HS-5 (cell line): ENCODE results near the gene ZNF189.

ENCODE experiments used
- DNase-seq: peaks from one replicate; pipeline ENCODE4 v3.0.0-alpha.2; 2012; ENCODE audit warnings: low read depth

Gene ZNF189

DNA sequence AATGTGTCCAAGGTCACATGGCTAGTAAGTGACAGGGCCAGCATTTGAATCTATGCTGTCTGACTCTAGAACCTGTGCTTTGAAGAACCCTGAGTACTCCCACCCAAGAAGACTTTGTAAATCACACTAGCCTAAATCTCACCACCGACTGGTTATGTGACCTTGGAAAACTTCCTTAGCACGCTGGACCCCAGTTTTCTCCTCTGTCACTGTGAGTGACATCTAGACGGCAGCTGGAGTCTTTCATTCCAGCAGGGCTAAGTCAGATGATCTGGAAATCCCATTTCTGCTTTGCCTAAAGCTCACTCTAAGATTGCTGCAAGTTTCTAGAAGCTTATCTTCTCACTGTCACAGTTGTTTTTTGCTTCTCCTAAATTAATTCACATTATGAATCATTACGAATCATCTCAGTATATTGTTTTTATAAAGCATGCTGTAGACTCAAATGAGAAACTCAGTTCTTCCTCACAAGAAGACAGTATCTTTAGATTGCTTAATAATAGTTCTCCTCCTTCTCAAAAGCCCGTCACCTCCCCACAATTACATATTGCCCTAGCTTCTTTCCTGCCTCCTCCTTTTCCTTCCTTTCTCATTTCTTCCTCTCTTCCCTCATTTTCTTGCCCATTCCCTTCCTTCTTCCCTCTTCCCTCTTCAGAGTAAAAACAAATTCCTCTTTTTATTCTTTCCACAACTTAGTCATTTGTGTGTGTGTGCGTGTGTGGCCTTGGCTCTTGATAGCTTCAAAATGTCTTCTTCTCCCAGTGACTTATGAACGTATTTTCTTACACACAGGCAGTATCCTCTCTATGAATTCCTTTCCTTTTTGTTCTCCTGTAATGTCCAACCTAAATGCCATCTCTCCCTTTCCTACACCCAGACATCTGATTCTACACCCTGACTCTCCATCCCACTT is 20.1 kb downstream of the ZNF189 start:
- DNase-seq, result peak; percentile 5

DNA sequence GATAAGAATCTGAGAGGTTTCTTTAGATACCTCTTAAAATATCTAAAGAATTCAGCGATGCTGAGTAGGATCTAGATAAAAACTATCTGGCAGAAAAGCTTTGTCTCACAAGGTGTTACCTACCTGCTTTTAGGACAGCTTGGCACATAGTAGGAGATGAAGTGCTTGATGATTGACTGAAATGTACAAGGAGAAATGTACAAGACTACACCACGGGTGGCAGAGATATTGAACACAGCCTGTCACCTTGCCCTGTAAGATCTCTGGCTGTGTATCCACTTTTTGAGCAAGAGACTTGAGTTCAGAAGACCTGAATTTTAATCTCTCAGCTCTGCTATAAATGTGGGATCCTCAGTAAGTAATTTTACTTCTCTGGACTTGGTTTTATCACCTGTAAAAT is 21.2 kb downstream of the ZNF189 start:
- no peak for DNase-seq

DNA sequence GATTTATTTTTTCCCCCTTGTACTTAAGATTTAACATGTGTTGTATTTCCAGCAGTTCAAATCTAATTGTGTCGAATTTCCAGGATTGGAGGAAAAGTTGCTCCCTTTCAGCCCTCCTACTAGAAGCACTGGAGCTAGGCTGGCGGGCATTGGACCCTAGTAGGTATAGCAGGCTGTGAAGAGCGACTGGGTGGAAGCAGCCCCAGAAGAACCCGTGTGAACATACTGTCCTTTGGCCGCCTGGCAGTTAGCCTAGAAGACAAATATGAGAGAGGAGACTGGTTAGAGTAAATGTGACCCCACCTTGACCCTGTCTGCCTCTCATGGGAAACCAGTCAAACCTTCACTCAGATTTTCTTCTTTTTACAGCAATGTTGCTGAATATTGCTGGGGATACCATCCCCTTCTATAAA is 23.0 kb downstream of the ZNF189 start:
- DNase-seq, result no peak

DNA sequence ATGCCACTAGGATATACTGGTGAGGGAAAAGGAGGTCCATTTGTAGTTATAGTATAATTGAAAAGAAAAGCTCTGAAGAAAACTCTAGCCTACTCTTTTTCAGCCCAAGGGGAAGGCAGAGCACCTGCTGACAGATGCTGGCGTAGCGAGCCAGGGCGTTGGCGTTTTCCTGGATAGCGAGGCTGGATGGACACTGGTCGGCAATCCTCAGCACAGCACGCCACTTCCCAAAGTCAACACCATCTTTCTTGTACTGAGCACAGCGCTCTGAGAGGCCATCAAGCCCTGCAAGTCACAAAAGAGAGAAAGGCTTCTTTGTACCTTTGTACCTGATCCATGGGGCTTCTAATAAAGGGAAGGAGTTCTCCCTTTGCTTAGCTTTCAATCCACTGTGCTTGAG is 28.7 kb downstream of the ZNF189 start:
- no peak for DNase-seq

DNA sequence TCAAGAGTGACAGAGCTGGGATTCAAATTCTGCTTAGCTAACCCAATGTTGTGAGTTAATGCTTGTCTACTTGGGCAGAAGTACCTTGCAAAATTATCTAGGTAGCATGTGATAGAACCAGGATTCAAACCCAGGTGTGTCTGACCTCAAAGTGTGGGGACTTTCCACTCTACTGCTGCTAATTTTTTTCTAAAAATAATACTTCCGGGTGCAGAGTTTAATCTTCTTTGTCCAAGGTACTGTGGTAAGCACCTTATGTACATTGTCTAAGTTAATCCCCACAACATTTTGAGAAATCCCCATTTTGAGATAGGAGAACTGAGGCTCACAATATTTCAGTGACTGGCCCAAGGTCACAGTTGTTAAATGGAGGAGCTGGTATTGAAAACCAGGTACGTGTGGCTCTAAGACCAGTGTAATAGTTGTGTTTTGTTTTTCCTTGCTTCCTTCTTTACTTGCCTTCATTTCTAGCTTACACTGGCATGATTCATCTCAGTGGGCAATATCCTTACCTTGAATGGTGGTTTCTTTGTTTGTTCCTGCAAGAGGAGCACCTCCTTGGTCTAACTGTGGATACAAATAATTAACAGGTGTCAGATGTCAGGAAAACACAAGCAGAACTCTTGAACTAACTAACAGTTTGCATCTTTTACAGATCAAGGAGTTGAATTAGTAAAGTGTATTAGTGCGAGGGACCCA is 29.5 kb downstream of the ZNF189 start:
- DNase-seq, result no peak

DNA sequence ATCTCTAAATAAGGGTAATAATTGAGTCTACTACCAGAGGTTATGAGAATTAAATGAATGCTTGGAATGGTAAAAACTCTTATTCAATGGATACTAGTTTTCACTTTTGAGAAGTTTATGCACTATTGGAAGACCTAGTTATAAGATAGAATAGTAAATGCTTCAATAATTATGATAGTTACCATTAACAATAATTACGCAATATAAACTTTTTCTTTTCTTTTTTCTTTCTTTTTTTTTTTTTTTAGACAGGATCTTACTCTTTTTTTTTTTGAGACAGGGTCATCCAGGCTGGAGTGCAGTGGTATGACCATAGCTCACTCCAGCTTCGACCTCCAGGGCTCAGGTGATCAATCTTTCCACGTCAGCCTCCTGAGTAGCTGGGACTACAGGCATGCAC is 30.3 kb downstream of the ZNF189 start:
- DNase-seq, result no peak

DNA sequence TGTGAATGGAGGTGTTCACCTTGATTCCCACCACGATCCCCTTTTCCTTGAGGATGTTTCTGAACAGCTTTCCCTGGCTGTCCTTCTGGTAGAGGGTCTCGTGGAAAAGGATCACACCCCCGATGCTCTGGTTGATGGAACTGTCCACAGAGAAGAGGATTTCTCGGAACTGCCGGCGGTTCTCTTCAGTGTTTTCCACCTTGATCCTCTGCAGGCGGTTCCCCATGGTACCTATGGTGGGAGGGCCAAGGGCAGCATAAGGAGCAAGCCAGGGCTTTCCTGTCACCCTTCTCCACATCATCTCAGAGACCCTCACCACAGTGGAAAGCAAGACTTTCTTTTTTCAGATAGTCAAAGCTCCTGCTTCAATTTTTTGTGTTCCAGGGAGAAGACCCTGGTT is 31.1 kb downstream of the ZNF189 start:
- DNase-seq, result no peak

DNA sequence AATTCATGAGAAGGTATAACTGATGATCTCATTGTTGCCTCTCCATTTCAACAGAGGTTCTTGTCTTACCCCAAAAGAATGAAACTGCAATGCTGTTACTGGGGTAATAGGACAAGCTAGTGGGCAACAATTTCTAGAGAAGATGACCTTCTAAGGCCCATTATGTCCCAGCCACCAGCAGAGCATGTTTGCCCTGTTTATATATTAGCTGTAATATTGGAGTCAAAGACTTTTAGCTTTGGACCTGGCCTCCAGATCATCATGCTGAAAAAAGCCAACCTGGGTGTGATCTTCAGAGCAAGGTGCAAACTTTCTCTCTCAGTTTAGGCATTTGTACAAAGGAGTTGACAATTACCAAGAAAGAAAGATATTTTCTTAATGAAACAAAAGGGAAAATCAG is 33.5 kb downstream of the ZNF189 start:
- DNase-seq, result no peak

DNA sequence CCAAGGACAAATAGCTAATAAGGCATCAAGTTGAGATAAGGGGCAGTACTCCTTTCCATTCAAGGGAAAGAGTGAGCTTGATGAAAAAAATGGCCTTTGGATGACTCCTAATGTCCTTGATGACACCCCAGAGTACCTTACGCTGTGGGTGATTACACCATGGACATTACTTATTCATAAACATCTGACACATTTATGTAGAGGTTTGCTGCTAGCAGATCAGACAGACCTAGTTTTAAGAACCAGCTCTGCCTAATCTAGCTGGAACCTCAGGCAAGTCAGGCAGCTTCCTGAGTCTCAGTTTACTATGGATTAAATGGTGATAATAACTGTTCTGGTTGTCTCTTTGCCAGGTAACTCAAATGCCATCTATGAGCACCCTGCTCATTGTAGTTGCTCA is 34.1 kb downstream of the ZNF189 start:
- no peak for DNase-seq

DNA sequence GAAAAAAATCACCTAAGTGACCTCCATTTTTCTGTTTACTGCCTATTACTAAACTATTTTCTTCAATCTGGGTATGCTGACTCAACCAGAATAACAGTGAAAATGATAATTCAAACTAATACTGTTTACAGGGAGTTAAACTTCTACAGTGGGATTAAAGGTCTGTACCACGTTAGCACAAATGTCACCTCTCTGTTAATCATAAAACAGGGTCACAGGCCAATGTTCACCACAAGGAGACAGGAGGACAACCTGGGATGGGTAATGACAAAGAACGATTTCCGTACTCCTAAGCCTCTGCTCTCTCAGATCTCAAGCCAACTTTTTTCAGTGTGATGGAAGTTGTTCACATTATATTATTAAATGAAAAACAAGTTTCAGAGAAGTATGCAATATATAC is 34.6 kb downstream of the ZNF189 start:
- DNase-seq, result no peak

DNA sequence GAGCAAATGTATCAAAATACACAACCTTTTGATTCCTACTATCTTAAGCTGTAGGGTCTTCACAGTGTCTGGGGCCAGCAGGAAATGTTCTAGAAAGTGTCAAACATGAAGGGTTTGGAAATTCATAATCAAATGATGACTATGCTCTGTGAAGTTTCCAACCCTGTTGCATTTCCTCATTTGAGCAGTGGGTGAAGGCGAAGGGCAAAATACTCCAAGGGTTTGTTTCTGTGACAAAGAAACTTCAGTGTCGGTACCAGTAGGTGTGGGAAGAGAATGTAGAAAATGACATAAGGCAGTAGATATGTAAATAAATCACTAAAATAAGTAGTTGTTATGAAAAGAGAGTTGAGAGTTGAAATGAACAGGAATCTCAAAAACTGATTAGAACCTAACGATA is 36.3 kb downstream of the ZNF189 start:
- DNase-seq, result no peak

DNA sequence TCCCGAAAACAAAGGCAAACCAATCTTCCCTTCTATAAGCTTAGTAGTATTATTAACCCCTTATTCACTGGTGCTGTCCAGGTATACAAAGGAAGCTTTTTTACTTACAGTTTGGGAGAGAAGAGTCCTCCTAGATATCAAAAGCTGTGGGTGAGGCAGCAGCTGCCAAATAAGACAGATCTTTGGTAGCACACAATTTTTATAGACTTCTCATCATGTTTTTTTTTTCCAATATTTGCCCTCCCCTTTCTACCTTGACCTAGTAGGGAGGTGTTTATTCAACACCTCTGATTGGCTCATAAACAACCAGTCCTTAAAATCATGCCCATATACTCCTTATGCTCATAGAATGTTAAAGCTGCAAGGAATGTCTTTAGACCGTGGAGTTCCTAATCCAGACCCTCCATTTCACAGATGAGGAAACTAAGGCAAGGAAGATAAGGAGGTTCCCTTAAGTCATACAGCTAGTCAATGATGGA is 37.0 kb downstream of the ZNF189 start, which contains the start of gene ALDOB:
Gene ALDOB (minus strand): TSS at position 174 of the 479 bp plus-strand sequence. CDS start 4,887 bp downstream, outside the sequence.
- no peak for DNase-seq

DNA sequence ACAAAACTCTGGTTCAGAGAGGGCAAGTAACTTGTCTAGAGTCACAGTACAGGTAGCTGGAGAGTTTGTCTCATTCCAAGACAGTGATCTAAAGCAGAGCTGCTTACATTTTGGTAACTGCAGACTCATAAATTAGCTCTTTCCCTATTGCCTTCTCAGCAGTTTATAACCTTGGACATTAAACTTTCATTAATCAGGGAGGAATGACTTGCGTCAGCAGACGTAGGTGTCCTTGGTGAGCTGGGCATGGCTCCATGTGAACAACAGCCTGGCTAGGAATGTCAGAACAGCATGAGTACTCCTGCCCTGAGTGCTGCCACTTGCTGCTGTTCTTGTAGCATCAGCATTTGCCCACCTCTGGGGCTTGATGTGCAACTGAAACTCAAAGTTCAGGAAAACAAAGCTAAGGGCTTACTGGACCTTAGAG is 39.2 kb downstream of the ZNF189 start:
- no peak for DNase-seq

DNA sequence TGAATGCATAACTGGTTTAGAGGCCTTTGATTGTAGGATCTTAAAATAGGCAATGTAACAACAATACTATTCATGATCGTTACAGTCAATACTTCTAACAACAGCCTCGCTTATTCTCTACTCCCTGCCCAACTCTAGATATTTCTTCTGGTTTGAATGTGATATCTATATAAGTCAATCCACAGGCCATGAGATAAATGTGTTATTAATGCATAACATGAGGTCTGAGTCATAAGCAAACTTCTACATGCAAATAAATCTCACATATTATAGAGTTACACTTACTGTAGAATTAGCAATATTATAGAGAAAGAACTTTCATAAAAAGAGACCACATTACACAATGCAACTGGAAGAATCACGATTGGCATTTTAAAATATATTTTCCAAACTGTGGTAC is 39.9 kb downstream of the ZNF189 start:
- no peak for DNase-seq

DNA sequence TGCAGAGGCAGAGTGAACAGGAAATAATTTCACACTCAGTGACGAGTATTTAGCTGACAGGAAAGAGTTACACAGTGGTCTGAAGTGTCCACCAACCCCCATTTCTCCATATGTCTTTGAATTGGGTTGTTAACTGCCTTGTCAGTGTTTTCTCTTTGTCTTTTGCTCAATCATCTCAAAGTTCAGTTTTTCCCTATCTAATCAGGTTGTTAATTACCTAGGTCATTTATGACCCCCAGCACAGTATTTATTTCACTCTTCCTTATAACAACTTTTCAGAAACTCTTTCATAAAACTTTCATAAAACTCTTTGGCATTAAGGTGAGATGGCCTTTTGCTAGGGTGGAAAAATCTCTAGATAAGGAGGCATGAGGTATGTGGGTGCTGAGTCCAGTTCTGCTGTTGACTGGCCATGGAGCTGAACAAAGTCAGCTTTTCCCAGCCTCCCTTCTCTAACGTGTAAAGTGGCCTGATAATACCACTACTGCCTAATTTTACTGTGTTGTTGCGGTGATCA is 42.1 kb downstream of the ZNF189 start:
- DNase-seq, result no peak

DNA sequence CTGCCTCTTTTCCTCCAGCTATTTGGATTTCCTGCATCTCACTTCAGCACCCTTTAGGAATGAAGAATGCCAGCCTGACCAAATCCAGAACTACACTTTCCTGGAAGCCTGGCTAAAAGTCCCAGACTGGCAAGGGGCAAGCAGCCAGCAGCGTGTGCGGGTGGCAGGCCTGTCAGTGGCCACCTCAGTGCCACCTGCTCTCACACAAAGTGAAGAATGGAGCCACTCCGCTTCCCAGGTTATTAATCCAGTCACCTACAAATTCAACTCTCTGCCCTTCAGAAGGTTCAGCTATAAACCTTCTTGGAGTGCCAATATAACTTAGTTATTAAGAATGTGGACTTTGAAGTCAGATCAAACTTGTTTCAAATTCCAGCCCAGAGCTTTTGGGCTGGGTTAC is 43.7 kb downstream of the ZNF189 start:
- DNase-seq, result no peak

DNA sequence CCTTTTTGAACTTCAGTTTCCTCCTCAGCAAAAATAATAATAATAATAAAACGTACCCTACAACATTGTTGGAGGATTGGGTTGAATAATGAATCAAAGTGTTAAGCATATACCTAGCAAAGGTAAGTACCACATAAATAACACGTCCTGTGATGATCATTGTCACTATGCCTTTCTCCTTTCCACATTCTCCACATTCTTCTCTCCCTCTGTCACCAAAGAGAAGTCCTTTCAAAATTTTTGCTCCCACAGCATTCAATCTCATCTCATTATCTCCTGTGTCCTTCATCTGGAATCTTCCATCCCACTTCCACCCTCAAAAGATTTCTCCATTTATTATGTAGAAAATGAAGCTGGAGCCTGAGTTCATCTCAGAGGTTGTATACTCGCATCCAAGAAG is 44.1 kb downstream of the ZNF189 start:
- DNase-seq, result no peak

DNA sequence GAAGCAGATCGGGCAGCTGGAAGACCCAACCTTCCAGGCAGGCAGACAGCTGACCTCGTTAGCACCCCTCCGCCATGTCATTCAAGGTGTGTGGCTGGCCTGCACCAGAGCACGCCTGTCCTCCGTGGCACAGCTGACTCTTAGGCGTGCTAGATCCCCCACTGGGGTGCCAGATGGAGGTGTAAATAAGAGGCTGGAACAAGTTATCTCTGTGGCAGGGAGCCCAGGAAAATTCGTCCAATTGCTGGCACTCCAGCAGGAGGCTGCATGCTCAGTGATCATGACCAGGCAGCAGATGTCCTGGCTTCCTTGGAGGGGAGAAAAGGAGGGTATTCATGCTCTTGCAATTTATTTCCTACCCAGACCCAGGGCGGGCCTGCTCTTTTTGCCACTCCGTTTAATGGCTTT is 44.7 kb downstream of the ZNF189 start:
- no peak for DNase-seq

DNA sequence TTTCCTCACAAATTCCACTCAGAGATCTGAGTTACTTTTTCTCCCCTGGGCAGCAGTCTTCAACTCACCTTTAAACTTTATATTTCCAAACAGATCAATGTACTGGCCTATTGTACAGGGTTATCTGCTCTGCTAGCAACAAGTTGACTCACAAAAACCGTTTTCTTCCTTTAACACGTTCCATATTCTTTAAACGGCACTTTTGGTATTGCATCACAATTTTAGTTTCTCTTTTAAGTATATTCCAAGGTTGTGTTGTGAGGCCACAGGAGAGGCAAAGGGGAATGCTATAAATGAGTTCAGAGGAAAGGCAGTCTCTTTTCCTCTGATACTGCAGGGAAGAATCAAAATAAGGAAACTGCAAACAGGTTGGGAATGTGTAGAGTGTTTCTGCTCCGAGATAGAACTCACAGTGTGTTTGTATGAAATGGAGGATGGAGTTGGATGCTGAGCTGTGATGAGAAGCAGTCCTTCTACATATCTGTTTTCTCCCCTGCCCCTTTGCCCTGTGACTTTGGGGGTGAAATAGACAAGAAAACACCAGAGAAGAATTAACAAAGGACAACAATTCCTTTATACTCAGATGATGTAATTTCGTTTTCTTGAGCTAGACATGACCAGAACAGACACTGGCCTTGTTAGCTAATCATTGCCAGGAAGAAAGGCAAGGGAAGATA is 46.8 kb downstream of the ZNF189 start:
- DNase-seq, result no peak

DNA sequence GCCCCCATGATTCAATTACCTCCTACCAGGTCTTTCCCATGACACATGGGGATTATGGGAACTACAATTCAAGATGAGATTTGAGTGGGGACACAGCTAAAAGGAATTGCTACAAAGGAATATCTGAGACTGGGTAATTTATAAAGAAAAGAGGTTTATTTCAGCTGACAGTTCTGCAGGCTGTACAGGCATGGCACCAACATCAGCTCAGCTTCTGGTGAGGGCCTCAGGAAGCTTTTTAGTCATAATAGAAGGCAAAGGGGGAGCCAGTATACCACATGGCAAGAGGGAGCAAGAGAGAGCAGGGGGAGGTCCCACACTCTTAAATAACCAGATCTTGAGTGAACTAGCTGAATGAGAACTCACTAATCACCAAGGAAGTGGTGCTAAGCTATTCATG is 48.1 kb downstream of the ZNF189 start:
- DNase-seq, result no peak

DNA sequence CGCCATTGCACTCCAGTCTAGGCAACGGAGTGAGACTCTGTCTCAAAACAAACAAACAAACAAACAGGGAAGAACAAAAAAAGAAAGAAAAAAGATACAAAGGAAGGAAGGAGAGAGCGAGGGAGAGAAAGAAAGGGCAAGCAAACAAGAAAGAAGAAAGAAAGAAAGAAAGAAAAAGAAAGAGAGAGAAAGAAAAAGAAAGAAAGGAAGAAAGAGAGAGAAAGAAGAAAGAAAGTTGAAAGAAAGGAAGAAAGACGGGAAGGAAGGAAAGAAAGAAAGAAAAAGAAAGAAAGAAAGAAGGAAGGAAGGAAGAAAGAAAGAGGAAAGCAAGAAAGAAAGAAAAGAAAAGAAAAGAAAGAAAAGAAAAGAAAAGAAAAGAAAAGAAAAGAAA is 50.0 kb downstream of the ZNF189 start:
- no peak for DNase-seq

DNA sequence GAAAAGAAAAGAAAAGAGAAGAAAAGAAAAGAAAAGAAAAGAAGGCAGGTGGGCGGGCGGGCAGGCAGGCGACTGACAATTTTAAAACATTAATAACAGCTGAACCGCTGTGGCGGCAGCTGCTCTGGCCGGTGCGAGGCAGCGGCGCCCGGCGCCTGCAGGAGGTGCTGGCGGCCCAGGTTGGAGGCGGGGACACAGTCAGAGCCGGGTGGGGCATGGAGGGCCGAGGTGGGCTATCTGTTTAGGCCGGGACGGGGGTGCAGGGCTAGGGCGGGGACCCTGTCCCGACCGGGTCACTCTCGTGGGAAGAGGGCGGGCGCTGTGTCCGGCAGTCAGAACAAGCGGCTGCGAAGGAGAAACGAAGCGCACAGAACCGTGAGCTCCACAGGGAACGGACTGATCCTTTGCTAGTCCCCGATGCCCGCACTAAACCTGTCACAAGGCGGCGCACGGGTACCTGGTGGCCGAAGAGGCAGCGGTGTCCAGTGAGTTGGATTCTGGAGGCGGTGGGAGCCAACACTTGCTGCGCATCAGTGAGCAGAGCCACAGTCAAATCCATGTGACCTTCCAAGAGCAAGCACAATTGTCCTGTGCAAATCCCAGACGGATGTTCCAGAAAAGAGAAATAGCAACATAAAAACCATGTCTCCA is 50.5 kb downstream of the ZNF189 start:
- DNase-seq, result no peak
